ENCODE data around the gene EPAS1.

- TF ChIP-seq, protein P1, sequence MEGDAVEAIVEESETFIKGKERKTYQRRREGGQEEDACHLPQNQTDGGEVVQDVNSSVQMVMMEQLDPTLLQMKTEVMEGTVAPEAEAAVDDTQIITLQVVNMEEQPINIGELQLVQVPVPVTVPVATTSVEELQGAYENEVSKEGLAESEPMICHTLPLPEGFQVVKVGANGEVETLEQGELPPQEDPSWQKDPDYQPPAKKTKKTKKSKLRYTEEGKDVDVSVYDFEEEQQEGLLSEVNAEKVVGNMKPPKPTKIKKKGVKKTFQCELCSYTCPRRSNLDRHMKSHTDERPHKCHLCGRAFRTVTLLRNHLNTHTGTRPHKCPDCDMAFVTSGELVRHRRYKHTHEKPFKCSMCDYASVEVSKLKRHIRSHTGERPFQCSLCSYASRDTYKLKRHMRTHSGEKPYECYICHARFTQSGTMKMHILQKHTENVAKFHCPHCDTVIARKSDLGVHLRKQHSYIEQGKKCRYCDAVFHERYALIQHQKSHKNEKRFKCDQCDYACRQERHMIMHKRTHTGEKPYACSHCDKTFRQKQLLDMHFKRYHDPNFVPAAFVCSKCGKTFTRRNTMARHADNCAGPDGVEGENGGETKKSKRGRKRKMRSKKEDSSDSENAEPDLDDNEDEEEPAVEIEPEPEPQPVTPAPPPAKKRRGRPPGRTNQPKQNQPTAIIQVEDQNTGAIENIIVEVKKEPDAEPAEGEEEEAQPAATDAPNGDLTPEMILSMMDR (IDR thresholded peaks at IDR 0.05), result no peak
- TF ChIP-seq POLR2A (IDR thresholded peaks at IDR 0.05) (no peak), POLR2AphosphoS5 (IDR thresholded peaks at IDR 0.05) (no peak), EP300 (IDR thresholded peaks at IDR 0.05; ENCODE audit: low read depth) (no peak)
Measured at GRCh38 chr2:46369783-46370182, 72.6 kb downstream of the EPAS1 start.

Measured in transverse colon (tissue), 4 donors.